GM12864 (cell line): ENCODE data around the gene SDCCAG8.

ENCODE experiments used
- DNase-seq: peaks from one replicate; pipeline ENCODE4 v3.0.0-alpha.2; 2011; ENCODE audit warnings: low read depth
- H3K4me3 ChIP-seq: 2 replicates; pipeline ENCODE4 v1.5.1; 2011; ENCODE audit warnings: mild to moderate bottlenecking, low read depth, low read length, control low read depth
- CTCF ChIP-seq: IDR thresholded peaks from 2 replicates; pipeline ENCODE4 v1.5.1; 2011; ENCODE audit warnings: low read depth, mild to moderate bottlenecking, moderate library complexity, low read length, control low read depth, inconsistent platforms; ENCODE audit errors: missing control alignments

SDCCAG8 gene

GRCh38 chr1:243313635-243314536 is 58.0 kb downstream of the SDCCAG8 start:
- no peak for TF ChIP-seq CTCF
- peak overlapping the region; percentile 36 for H3K4me3 ChIP-seq
- DNase-seq = peak; percentile 86

GRCh38 chr1:243315455-243315854 is 59.6 kb downstream of the SDCCAG8 start:
- no peak for TF ChIP-seq CTCF
- DNase-seq = no peak

GRCh38 chr1:243315893-243316292 is 60.1 kb downstream of the SDCCAG8 start:
- DNase-seq = no peak
- TF ChIP-seq CTCF = no peak
- no peak overlapping the region for H3K4me3 ChIP-seq

More at GRCh38 chr1:243315455-243315854, 59.6 kb downstream of the SDCCAG8 start:
- no peak overlapping the region for H3K4me3 ChIP-seq

- no peak for TF ChIP-seq CTCF
- DNase-seq = no peak
- no peak overlapping the region for H3K4me3 ChIP-seq
These were observed 60.6 kb downstream of the SDCCAG8 start for GRCh38 chr1:243316366-243316989.

GRCh38 chr1:243320224-243320623 is 64.4 kb downstream of the SDCCAG8 start:
- H3K4me3 ChIP-seq = no peak overlapping the region
- DNase-seq = no peak
- TF ChIP-seq CTCF = no peak

GRCh38 chr1:243322326-243322725 is 66.5 kb downstream of the SDCCAG8 start:
- no peak overlapping the region for H3K4me3 ChIP-seq
- DNase-seq = no peak
- TF ChIP-seq CTCF = no peak
